Heart left ventricle (tissue), 16 donors: ENCODE measurements around the gene CAT. TPM values are rescaled to one million over a fixed set of nuclear protein-coding genes. Genes with fewer than 3 reads are reported as not detected.

ENCODE experiments used
- ATAC-seq, 4 donors: fragments of 200-7000 bp; cut with Tn5 transposase; one replicate each; pipeline ENCODE4 v1.9.1; 2020 to 2022; ENCODE audit warnings: moderate library complexity in 4 of 4, mild to moderate bottlenecking in 3 of 4, moderate number of reproducible peaks in 1 of 4
- DNase-seq, 5 donors: peaks; one replicate each; pipeline ENCODE4 v3.0.0-alpha.2; 2020
- H3K27ac ChIP-seq, 12 donors: fragments of 200-600 bp; sonication (generic) in 4 of 12; one replicate each; pipeline versions ENCODE4 v1.5.0 to v1.8.0; 2016 to 2022; ENCODE audit warnings: mild to moderate bottlenecking in 2 of 12
- H3K27me3 ChIP-seq, 9 donors: fragments of 200-600 bp; sonication (generic) in 2 of 9; one replicate each; pipeline versions ENCODE4 v1.5.1 to v1.8.0; 2016 to 2022; ENCODE audit warnings: mild to moderate bottlenecking in 3 of 9
- H3K36me3 ChIP-seq, 9 donors: fragments of 200-600 bp; sonication (generic) in 2 of 9; one replicate each; pipeline versions ENCODE4 v1.5.0 to v1.8.0; 2018 to 2022; ENCODE audit warnings: mild to moderate bottlenecking in 2 of 9
- H3K4me1 ChIP-seq, 12 donors: fragments of 200-600 bp; sonication (generic) in 4 of 12; one replicate each; pipeline versions ENCODE4 v1.5.0 to v1.8.0; 2016 to 2022; ENCODE audit warnings: mild to moderate bottlenecking in 3 of 12
- H3K4me3 ChIP-seq, 12 donors: fragments of 200-600 bp; sonication (generic) in 4 of 12; one replicate each; pipeline versions ENCODE4 v1.5.0 to v1.8.0; 2017 to 2022; ENCODE audit warnings: mild to moderate bottlenecking in 9 of 12, moderate library complexity in 4 of 12
- H3K9me3 ChIP-seq, 12 donors: fragments of 200-600 bp; sonication (generic) in 4 of 12; one replicate each; pipeline versions ENCODE4 v1.5.0 to v1.8.0; 2016 to 2022; ENCODE audit warnings: mild to moderate bottlenecking in 1 of 12
- CTCF ChIP-seq, 12 donors: fragments of 200-600 bp; sonication (generic) in 4 of 12; IDR thresholded peaks; one replicate each; pipeline versions ENCODE4 v1.5.0 to v1.8.0; 2018 to 2022; ENCODE audit warnings: antibody characterized with exemption in 12 of 12, mild to moderate bottlenecking in 5 of 12
- POLR2A ChIP-seq, 2 donors: fragments of 450-650 bp; IDR thresholded peaks; one replicate each; pipeline ENCODE4 v1.6.1; 2017; ENCODE audit warnings: antibody characterized with exemption in 2 of 2, mild to moderate bottlenecking in 2 of 2, moderate library complexity in 2 of 2
- WGBS, 4 donors: extraction: QIAGEN DNeasy Blood & Tissue Kit in 2 of 4; methylation state at CpG; one replicate each; pipeline versions ENCODE4 v1.1.5 to v1.1.7; 2013 to 2018; 5-methylcytosine and 5-hydroxymethylcytosine counted together
- intact Hi-C, 10 donors: fragments of 100-400 bp; cut with DNase I; formaldehyde crosslinking; loops; one replicate each; pipeline versions ENCODE4 v1.11.1 to v1.14.2; 2022
- polyA plus RNA-seq, 2 donors: library from polyadenylated mRNA; stranded (reverse); fragments of 200-250 nt; gene quantifications; one replicate each; pipeline ENCODE4 v1.2.3, GENCODE V29; 2013
- total RNA-seq, 9 donors: library from RNA; depleted of rRNA in 2 of 9; stranded (reverse); fragments of >200 nt in 2 of 9; fragmentation: NEBNext Ultra II Directional in 3 of 9; extraction: Animal tissue kit (Norgen Biotek cat#: 25700) in 3 of 9; gene quantifications; one replicate each; pipeline versions ENCODE4 v1.1.0 to v1.2.4, GENCODE V29; 2016 to 2023
- donor health status: ischemic (EF 13 %, LVEDD 7.1; RV severe dilation, severe dysfunction).
- donor health status: healthy with polysubstance abuse.
- donor health status: DM: no; HTN: yes; CAD: no.
- donor health status: DM: no; HTN: no; CAD: no.
- donor health status: ischemic (EF 25% LVEDD 6.9; RV normal size, moderate dysfunction).
- donor health status: ischemic (EF 25% LVEDD 5.7; RV mildly dilated, moderate dysfunction).
- donor health status: healthy.
- donor health status: DM: yes; HTN: yes; CAD: no.
- donor health status: ischemic (EF 35%, LVEDD 5.7; RV mildly dilated, moderate dysfunction).
- donor health status: nonischemic (EF 11% LVEDD 7.7; RV severe dilation, severe dysfunction).
- donor health status: DM: yes; HTN: yes; CAD: no.
- donor health status: PGD.
- donor health status: ischemic (EF 29% LVEDD 5.4; RV normal size, mild dysfunction).
- donor health status: nonischemic (EF 23%, LVEDD 6.1; RV moderate dilation, normal function).

Gene CAT
- total and polyA plus RNA-seq, 11 donors, result 49.9 to 183 (median 88.6) TPM

- 94 to 98% (median 96%) methylated on average over 2 of the region's 2 CpGs for WGBS, 4 donors
- intact Hi-C loops, result no loop called here
- TF ChIP-seq POLR2A (IDR thresholded peaks at IDR 0.05) (no peak), CTCF (IDR thresholded peaks at IDR 0.05) (no peak)
- no peaks in the 10 kb centered on the region for H3K9me3 ChIP-seq
- H3K27ac ChIP-seq, result no peak overlapping the region
- H3K27me3 ChIP-seq, result no peaks in the 10 kb centered on the region
- no peak for ATAC-seq
- peaks cover 0 to 16% (median 3%) of the 10 kb centered on the region in 12 donors for H3K4me1 ChIP-seq
- no peak overlapping the region for H3K4me3 ChIP-seq
- DNase-seq, result no peak
- H3K36me3 ChIP-seq, result peaks cover 0 to 100% (median 97%) of the 10 kb centered on the region in 9 donors
Observed at GRCh38 chr11:34457607-34458006, 18.9 kb downstream of the CAT start.

DNA sequence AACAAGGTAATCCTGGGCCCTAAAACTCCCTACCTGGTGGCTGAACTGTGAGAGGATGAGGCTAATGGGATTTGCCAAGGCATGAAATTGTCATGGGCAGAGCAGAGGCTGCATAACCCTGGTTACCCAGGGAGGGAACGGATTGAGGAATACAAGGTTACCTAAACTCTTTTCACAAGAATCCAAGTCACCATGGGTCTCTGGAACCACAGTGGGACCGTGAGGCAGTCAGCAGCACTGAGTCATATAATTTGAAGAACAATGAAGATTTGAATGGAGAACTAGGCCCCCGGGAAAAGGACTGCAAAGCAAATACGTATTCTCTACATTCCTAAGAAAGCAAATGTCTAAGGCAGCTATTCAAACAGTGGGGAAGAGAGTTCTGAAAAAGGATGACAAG is 19.8 kb downstream of the CAT start:
- Histone ChIP-seq H3K36me3 (peaks cover 0 to 100% (median 97%) of the 10 kb centered on the region in 9 donors), H3K9me3 (no peaks in the 10 kb centered on the region), H3K27me3 (no peaks in the 10 kb centered on the region), H3K27ac (no peak overlapping the region), H3K4me1 (peaks cover 0 to 16% (median 3%) of the 10 kb centered on the region in 12 donors), H3K4me3 (no peak overlapping the region)
- 87 to 89% (median 89%) methylated on average over 4 of the region's 4 CpGs for WGBS, 4 donors
- DNase-seq (no peak), ATAC-seq (no peak)
- no peak for TF ChIP-seq CTCF (IDR thresholded peaks at IDR 0.05)
- TF ChIP-seq POLR2A (IDR thresholded peaks at IDR 0.05), result no peak
- intact Hi-C loops, result no loop called here

DNA sequence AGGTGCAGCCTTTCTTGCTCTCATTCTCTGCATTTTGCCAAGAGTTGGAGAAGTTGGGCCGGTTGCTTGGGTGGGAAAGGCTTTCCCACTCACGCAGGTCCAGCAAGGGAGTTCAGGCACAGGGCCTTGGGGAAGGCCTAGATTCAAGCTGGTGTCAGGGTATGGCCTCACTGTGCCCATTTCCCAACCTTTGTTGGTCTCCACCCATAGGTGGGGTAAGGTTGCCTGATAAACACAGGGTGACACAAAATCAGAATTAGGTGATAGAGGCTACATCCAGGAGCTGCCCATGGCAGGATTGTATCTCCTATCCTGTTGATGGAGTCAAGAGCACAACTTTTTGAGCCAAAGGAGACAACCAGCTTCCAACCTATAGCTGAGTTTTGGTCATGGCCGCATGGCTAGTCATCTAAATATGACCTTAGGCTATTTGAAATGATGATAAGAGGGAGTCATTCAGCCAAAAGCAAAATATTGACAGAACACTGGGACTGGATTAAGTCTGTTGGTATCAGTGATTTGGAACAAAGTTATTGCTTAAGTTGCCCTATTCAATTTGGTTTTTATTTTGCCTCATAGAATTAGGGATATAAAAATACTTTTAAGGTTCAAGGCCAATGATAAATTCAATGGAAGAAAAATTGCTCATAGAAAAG is 20.9 kb downstream of the CAT start:
- Histone ChIP-seq H3K27ac (no peak overlapping the region), H3K9me3 (no peaks in the 10 kb centered on the region), H3K4me3 (no peak overlapping the region), H3K4me1 (peaks cover 0 to 8% (median 0%) of the 10 kb centered on the region in 12 donors), H3K36me3 (peaks cover 0 to 100% (median 97%) of the 10 kb centered on the region in 9 donors), H3K27me3 (no peaks in the 10 kb centered on the region)
- TF ChIP-seq CTCF (IDR thresholded peaks at IDR 0.05) (no peak), POLR2A (IDR thresholded peaks at IDR 0.05) (no peak)
- 90 to 98% (median 94%) methylated on average over 3 of the region's 3 CpGs for WGBS, 4 donors
- intact Hi-C loops, result loop anchor here in 1 of 10 donors (10.0 kb wide), 1 partner anchor 375 kb away; no protein-coding TSS in a partner anchor
- no peak for ATAC-seq
- no peak for DNase-seq

- TF ChIP-seq POLR2A (IDR thresholded peaks at IDR 0.05) (no peak), CTCF (IDR thresholded peaks at IDR 0.05) (no peak)
- Histone ChIP-seq H3K36me3 (peaks cover 0 to 100% (median 97%) of the 10 kb centered on the region in 9 donors), H3K4me3 (no peak overlapping the region), H3K27me3 (no peaks in the 10 kb centered on the region), H3K9me3 (peaks cover 0 to under 1% (median 0%) of the 10 kb centered on the region in 12 donors), H3K27ac (no peak overlapping the region), H3K4me1 (peaks cover 0 to 3% (median 0%) of the 10 kb centered on the region in 12 donors)
- intact Hi-C loops, result loop anchor here in 1 of 10 donors (10.0 kb wide), 1 partner anchor 375 kb away; no protein-coding TSS in a partner anchor
- WGBS, 4 donors, result 70 to 79% (median 76%) methylated on average over 4 of the region's 4 CpGs
- ATAC-seq, result no peak
- no peak for DNase-seq
Observed at GRCh38 chr11:34460278-34460677, 21.5 kb downstream of the CAT start.
